Measurements from ENCODE around the gene PIH1D2.

Gene PIH1D2, protein sequence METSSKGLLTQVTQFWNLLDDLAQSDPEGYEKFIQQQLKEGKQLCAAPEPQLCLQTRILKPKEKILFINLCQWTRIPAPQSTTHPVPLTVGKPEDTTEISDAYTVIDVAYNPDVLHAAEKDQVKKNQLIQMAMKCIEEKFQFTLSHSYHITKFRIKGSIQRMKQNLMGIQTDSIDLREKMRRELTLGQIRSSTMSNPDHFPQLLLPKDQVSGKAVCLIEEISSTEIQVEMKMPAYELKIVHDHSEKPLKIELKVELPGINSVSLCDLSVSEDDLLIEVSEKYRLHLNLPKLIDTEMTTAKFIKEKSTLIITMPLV

DNA sequence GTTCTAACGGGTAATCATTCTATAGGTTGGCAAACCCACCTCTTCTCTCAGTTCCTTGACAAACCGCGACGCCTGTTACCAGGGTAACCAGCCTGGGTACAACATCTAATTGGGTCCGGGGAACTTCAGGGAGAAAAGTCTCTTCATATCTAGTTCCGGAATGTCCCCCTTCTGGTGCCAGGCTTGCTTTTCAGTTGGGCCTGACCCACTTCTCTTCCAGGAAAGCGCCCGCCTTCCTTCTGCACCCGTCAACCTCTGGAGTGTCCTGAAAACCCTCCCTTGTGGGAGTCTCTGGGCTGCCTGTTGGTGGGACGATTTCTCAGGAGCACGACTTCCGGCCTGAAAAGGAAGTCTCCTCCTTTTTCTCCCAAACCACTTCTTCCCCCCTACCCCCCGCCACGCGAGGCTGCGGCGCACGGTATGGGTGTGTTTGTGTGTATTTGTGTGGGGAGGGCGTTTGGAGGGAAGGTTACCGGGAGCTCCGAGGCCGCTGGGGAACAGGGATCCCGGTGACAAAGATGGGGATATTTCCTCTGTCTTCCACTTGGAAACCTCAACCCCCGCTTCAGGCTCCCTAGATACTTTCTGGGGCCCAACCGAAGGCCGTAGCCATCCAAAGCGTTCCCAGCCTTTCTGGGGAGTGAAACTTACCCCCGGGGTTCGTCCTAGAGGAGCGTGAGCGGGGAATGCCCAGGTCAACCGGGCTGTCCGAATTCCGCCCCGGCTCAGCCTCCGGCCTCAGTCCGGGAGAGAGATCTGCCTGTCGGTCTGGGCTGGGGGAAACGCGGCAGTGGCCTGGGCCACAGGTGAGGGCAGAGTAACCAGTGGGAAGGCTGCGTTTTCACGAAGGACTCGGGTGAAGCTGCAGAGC, at the start of gene PIH1D2, which contains the start of gene NKAPD1:
PIH1D2 (minus strand) TSS at position 77 of the 871 bp plus-strand sequence. CDS start 843 bp downstream, outside the sequence.
NKAPD1 (plus strand) TSS at position 359 of the 871 bp plus-strand sequence. CDS start 1,276 bp downstream, outside the sequence.
- DNase-seq: peak; percentile 76 to 95

DNA sequence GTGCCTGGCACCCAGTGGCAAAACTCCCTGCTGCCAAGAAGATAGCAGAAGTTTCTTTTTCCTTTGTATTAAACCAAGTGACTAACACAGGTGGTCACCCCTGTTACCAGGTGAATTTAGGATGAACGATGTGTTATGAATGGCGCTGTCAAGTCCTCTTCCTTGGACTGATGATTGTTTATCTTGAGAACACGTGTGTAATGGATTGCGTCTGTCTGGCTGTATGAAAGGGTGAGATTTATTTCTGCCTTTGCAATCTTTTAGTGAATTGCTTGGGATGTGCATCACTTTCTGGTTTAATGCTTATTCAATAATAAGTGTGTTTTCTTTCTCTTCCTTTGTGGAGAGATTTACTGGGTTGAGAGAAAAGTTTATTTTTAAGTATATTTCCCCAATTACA, 49.3 kb upstream of the PIH1D2 start:
- no peak for DNase-seq

DNA sequence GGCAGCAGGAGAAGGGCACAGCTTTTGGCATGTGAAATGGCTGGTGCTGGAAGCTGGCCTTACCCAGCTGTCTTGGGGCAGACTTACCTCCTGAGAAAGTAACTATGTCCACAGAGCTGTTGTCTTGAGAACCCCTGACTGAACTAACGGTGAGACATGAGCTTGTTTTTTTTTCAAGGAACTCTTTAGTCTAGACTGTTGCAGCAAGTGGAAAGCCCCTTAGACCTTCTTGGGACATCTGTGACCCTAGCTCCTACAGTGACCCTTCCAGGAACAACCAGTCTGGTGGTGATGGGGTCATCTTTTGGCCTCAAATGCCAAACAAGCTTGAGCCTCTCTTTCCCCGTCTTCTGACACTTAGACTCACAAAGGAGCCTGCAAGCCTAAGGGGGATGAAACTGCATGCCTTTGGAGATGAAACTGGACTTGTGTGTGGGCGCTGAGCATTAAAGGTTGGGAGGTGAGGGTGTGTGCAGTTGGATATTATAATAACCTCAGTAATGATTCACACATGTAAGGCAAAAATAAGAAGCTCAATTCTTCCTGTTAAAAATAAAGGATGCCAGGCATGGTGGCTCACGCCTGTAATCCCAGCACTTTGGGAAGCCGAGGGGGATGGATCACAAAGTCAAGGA, 48.3 kb upstream of the PIH1D2 start:
- peak in 1 of 2 donors; percentile 87 for DNase-seq

DNA sequence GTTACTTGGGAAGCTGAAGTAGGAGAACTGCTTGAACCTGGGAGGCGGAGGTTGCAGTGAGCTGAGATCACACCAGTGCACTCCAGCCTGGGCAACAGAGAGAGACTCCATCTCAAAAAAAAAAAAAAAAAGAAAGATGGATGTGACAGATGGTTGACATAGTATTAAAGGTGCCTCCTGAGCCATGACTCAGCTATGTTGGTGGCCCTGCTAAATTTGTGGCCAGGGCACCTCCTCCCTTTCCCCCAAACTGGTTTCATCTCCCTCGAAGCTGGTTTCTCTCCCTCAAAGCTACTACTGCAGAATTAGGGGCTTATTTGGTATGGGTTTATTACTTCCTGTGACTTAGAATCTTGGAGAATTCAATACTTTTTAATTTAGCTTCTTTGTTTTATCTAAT, 44.4 kb upstream of the PIH1D2 start:
- DNase-seq: no peak

DNA sequence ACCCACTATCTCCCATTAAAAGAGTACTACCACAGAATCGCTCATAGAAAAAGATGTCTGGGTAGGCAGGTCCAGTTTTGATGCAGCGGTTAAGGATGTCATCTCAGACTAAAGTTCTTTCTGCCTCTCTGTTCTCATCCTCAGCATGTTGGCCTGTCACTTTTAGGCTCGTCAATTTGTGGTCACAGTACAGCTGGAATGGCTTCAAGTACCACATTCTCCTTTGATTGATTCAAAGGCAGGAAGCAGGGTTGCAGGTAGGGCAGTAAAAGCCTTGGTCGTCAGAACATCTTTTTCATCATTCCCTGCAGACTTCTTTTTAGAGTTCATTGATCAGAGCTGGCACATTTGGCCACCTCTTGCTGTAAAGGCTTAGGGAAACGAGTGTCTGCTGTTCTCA, 41.6 kb upstream of the PIH1D2 start:
- no peak for DNase-seq

DNA sequence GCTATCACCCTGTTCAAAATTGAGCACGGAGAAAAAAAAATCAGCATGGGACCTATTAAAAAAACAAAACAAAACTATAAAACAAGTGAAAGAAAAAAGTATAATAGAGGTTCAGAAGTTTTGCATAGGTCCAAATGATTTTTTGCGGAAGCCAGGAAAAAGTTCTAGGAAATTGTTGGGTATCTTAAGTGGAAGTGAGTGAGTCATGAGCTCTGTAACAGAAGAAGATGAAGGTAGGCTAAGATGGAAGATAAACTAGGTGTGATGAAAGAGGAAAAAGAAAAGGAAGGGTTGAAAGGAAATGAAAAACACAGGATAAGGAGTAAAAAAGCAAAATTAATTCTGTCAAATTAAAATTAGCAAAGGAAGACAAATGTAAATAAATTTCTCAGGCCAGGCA, 40.6 kb upstream of the PIH1D2 start:
- no peak for DNase-seq

DNA sequence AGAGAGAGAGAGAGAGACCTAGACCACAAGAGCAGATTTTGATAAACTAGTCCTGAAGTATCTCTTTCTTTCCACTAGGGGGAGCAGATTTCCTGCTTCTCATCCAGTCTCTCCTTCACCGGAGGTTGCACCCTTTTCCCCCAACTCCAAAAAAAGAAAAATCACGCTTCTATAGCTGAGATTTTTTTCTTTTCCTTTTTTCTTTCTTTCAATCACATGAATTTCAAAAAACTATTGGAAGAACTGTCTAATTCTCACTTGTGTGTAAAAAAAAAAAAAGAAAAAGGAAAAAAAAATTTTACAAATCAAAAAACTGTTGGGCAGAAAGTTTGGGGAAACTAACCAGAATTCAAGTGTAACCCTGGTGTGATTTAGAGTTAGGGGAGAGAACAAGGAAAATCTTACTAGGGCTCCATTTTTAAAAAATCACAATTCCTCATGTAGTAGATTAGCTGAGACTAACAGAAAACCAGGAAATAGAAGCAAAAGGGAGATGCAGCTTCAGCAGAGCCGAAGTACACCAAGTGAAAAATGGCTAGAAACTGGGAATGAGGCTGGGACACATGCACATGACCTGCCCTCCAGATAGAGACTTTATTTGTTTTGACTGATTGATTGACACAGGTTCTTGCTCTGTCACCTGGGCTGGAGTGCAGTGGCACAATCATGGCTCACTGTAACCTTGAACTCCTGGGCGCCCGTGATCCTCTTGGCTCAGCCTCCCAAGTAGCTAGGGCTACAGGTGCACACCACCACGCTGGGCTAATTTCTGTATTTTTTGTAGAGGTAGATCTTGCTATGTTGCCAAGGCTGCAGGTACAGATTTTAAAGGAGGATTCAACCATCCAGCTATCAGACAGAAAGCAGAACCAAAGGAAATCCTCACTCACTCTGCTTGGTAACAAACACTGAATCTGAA, 40.0 kb upstream of the PIH1D2 start:
- DNase-seq: peak; percentile 63 to 75

DNA sequence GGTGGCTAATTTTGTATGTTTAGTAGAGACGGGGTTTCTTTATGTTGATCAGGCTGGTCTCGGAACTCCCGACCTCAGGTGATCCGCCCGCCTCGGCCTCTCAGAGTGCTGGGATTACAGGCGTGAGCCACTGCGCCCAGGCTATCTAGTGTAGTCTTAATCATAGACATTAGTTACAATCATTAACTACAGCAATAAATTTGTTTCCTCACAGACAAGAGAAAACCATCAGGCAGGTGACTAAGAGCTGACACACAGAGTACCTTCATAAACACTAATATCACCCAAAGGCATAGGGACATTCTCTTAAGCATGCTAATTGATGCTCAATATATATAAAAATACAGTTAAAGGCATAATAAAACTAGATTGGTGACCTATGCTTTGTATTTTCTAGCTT, 32.3 kb upstream of the PIH1D2 start:
- no peak for DNase-seq

DNA sequence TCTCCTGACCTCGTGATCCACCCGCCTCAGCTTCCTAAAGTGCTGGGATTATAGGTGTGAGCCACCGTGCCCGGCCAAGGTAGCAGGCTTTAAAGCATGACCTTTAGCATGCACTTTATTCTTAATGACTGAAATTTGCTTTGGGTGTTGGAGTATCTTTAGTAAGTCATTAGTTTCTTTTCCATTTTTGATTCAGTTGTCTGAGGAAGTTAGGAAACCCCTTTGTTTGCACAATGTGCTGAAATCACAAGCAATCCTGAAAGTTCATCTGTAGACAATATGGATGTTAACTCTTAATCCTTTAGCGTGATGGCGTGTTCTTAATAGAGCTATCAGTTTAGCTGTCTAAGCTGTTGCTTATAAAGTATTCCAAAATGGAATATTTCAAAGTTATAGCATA, 29.6 kb upstream of the PIH1D2 start:
- DNase-seq: peak; percentile 82 to 94

DNA sequence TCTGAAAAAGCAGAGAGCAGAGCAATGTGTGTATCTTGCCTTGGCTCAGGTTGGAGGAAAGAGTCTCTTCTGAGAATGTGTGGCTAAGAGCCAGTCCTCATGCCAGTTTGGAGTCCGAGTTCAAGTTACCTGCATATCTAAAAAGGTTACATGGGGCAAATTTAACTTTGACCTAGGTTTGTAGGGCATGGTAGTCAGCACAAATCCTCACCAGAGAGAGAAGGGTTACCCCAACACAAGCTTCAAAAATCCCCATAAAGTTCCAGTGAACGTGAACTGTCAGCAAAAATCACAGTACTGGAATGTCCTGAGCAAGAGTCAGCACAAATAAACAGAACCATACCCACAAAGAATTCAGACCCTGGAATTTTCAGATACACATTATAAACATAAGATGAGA, 26.6 kb upstream of the PIH1D2 start:
- DNase-seq: peak; percentile 42 to 66

DNA sequence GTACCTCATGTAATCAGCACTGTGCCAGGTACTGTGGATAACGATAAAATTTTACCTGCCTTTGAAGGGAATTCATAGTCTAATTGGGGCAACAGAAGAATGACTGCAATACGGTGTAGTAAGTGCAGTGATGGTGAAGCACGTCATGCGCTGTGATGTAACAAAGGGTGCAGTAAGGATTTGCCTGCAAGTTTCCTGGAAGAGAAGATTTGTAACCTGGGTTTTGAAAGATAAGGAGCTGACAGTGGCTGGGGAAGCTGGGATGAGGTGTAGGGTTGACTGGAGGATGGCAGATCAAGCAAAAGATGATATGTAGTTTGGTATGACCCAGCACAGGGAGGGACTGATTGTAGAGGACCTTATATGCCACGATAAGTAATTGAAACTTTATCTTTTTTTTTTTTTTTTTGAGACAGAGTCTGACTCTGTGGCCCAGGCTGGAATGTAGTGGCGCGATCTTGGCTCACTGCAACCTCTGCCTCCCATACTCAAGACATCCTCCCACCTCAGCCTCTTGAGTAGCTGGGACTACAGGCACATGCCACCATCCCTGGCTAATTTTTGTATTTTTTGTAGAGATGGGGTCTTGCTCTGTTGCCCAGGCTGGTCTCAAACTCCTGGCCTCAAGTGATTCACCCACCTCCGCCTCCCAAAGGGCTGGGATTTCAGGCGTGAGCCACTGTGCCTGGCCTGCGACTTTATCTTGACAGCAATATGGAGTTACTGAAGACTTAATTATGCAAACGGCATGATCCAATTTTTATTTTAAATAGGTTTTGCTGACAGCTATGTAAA, 24.1 kb upstream of the PIH1D2 start:
- DNase-seq: no peak

DNA sequence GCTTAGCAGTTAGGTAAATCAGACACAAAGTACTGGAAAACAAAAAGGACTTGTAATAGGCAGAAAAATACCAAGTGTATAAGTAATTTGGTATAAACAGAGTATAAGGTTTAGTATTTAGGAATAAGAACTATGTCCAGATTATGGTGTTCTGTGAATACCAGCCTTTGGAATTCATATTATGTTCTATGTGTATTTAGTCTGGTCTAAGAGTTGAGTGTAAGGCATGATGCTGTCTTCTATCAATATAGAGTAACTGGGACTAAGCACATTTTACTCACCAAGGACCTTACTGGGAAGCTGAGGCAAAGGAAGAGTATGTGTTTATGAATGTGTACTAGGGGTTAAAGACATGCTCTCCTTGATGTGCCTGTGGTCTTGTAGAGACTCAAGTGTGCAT, 22.4 kb upstream of the PIH1D2 start:
- no peak for DNase-seq

DNA sequence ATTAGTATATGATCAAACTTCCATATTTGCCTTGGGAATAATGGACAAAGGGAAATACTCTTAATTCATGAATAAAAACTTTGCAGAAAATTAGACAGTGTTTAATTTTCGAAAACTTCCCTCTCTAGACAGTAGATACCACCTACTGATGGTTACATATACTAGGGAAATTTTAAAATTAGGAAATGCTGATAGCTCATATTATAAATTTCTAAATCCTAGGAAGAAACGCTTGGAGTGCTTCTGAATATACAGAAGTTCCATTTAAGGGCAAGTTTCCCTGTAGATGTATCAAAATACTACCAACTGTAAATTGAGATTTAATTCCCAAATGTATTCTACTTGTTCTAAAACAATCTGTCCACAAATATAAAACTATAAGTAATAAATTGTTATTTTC, 21.5 kb upstream of the PIH1D2 start:
- DNase-seq: peak; percentile 56 to 60

DNA sequence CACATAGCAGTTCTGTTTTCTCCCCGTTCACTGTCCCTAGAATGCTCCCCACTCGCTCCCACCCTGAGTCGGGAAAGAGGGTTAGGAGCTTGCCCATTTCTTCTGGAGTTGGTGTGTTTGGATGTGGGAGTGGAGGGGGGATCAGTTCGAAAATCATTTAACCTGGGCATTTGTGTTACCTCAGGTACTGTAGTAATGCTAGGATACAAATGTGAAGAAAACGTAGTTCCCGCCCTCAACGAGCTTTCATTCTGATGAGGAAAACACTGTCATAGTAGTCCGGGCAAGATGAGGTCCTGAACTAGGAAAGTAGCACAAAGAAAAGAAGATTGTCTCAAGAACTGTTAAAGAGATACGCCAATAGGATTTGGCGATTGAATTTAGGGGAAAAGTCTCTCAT, 13.4 kb upstream of the PIH1D2 start:
- peak in 1 of 2 donors; percentile 10 for DNase-seq

DNA sequence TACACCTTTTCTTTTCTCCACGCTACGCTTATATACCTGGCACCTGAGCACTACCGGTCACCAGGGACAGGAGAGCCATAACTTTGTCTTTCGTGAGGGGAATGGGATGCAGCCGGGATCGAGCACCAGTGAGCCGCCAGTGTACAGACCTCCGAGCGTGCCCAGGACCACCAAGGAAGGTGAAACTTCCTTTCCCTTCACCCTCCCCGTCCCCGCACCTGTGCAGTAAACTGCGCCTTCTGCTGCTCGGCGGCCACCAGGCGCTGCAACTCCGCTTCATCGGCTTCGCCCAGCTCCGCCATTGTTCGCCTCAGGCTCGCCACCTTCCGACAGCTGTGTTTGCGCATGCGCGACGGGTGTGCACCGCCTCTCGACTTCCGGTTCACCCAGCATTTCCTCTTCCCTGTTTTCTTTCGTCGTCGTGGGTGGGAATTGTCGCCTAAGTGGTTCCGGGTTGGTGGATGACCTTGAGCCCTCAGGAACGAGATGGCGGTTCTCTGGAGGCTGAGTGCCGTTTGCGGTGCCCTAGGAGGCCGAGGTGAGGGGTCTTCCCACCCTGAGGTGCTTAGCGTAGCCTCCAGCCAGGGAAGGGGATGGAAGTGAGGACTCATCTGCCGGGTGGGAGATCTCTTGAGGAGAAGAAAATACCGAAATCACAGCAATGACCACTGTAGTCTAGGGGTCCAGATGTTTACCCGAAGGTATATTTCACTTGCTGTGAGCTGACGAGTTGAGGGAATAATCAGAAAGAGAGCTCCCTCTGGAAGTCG, 12.8 kb upstream of the PIH1D2 start, which contains the start of the genes SDHD and TIMM8B:
SDHD (plus strand) TSS at position 452 of the 770 bp plus-strand sequence; CDS start at position 487, 35 bp downstream.
TIMM8B (minus strand) TSS at position 335 of the 770 bp plus-strand sequence; CDS start at position 302, 33 bp downstream.
- peak; percentile 97 to 98 for DNase-seq

DNA sequence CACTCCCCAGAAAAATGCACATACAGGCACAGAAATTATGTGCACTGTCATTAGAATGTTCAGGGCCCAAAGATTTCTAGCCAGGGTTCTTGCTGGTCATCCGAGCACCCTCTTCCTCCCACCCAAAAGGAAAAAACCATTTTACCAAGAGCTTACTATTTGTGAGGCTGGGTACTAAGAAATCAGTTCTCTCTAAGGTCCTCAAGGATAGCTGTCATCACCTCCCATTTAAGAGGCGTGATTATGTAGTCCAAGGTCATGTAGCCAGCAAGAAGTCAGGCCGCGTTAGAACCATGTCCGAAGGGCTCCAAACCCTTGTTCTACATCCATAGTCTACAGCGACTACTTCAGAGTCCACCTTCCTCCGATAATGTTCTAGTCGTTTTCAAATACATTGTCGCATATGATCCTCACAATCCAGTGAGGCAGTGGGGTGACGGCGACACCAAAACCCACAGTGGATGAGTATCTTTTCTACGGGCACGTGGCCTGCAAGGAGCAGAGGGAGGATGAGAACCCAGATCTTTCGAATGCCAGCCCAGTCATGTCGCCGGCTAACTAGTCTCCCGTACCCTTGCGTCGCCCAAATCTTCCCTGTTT, 12.1 kb upstream of the PIH1D2 start:
- DNase-seq: peak; percentile 43 to 51

DNA sequence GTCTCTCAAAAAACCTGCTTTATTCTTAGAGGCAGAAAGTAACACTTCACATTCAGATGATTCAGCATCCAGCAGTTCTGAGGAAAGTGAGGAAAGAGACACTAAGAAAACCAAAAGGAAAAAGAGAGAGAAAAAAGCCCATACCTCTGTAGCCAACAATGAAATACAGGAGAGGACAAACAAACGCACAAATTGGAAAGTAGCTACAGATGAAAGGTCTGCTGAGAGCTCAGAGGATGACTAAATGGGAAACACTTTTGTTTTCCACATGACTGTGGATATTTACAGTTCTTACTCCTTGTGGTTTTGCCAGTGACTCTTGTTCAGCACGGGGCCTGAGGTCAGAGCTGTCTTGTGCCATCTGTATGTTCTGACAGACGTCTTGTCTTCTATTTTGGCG, 8.9 kb upstream of the PIH1D2 start:
- DNase-seq: peak; percentile 25 to 72

DNA sequence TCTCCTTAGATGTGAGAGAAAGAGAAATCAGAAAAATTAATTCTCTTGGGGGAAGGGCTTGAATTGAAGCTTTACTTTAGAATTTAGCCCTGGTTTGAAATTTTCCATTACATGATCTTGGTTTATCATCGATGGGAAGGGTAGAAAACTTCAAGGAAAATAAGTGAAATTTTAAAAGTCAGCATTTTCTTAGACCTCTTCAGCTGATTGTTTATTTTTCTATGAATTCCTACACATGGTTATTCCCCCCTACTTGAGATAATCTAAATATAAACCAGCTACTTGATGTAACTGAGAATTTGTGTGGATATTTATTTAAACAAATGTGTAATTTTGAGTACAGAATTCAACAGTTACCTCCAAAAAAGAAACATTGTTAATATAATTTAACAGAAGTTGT, 10.9 kb downstream of the PIH1D2 start:
- no peak for DNase-seq

DNA sequence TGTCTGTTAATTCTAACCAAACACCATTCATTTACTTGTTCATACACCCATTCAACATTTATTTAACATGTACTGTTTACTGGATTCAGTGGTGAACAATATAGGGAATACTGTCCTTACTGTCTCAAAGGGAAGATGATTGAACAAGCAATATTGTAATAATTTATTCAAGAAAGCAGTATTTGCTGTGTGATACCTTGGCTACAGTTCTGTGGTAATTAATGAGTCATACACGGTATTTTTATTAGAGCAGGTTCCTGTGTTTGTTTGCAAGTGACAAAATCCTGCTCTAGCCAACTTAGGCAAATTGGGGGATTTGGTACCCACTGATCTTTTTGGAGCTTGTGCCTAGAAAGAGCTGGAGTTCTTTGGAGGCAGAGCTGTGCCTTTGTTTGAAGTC, 15.7 kb downstream of the PIH1D2 start:
- no peak for DNase-seq

DNA sequence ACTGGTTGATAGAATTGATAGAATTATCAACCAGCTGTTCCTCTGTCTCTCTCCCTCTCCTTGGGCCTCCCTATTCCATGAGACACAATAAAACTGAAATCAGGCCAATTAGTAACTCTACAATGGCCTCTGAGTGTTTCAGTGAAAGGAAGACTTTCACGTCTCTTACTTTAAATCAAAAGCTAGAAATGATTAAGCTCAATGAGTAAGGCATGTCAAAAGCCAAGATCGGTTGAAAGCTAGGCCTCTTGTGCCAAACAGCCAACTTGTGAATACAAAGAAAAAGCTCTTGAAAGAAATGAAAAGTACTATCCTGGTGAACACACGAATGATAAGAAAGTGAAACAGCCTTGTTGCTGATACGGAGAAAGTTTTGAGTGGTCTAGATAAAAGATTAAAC, 16.6 kb downstream of the PIH1D2 start:
- no peak for DNase-seq
